ENCODE results near the gene IL11.

DNA sequence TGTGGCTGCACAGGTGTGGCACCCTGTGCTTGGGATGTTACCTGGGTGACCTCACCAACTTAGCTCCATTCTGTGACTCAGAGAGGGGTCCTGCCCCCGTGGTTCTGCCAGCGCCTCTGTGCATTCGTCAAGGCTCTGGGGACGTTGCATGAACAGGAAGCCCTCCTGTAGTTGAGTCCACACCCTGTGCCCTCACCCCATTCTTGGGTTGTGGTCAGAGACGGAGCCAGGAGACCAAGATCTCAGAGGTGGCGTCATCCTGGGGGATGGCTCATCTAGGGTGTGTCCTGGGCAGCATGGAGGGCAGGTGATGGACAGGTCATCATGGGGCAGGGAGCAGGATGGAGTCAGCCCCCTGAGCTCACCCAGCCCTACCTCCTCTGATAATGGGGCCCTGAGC is 18.2 kb downstream of the IL11 start:
- TF ChIP-seq FOXO1 (CRISPR knock-in tag; IDR thresholded peaks at IDR 0.05) (no peak), TSC22D2 (CRISPR knock-in tag; IDR thresholded peaks at IDR 0.05; ENCODE audit: borderline replicate concordance) (no peak), SIN3A (IDR thresholded peaks at IDR 0.05; ENCODE audit: borderline replicate concordance, low read depth, low read length) (no peak), SMAD3 (CRISPR knock-in tag; IDR thresholded peaks at IDR 0.05) (no peak), ZNF546 (CRISPR knock-in tag; conservative IDR thresholded peaks at IDR 0.05) (no peak), ZNF224 (CRISPR knock-in tag; IDR thresholded peaks at IDR 0.05) (no peak), SP1 (IDR thresholded peaks at IDR 0.05) (no peak), SP1 (CRISPR knock-in tag; IDR thresholded peaks at IDR 0.05) (no peak)
